ENCODE results near the gene TSTD1.
"Not testable (repeated sequence)": the region's sequence is repeated elsewhere in the genome, so short reads cannot be mapped to it uniquely, and the experiment has no call there.

Gene TSTD1

DNA sequence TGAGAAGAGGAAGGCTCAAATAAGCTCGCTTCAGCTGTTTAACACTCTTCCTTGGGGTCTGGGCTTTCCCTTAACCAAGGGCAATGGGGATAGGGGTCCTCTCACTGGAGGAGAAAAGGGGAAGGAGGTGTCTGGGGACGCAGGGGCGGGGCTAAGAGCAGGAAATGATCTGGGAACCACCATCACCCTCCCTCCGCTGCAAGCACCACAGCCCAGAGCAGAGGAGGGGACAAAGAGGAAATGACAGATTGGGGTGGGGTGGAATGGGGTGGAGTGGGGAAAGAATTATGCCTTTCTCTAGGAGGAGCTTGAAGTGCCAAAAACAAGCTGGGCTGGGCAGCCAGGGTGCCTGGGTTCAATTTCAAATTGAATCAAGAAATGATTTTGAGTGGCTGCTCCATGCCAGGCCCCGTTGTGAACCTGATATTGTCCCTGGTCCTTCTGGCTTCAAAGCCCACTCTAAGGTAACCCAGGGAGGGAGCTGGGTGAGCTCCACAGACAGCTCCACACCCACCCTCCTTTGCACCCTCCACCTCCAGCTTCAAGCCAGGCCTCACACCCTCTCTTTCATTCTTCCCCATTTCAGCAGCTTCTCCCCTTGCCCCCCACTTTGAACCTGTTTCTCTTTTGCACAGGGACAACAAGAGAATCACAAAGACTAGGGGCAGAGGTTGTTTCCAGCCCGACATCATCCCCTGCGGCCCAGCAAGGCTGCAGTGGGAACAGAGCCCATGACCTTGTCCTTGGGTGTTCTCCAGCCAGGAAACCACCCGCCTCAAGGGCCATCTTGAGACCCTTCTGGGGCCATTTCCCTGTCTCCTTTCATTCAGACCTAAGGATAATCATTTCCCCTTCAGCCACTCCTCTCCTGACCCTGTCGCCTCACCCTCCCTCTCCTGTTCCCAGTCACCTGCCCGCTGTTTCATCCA lies 29.8 kb upstream of the TSTD1 start:
- peak; percentile 85 for DNase-seq (ENCODE audit: low spot score)

- peak; percentile 48 for DNase-seq (ENCODE audit: low spot score)
These were observed 27.9 kb upstream of the TSTD1 start for GRCh38 chr1:161066694-161067093.

DNA sequence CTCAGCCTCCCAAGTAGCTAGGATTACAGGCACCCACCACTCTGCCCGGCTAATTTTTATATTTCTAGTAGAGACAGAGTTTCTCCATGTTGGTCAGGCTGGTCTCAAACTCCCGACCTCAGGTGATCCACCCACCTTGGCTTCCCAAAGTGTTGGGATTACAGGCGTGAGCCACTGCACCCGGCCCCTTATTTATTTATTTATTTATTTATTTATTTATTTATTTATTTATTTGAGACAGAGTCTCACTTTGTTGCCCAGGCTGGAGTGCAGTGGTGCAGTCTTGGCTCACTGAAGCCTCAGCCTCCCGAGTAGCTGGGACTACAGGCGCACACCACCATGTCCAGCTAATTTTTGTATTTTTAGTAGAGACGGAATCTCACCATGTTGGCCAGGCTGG lies 26.9 kb upstream of the TSTD1 start:
- DNase-seq (ENCODE audit: low spot score): not testable (repeated sequence)

GRCh38 chr1:161063936-161064335 lies 25.2 kb upstream of the TSTD1 start:
- peak; percentile 30 for DNase-seq (ENCODE audit: low spot score)

- DNase-seq (ENCODE audit: low spot score): no peak
These were observed 22.7 kb upstream of the TSTD1 start for GRCh38 chr1:161061419-161061818.

DNA sequence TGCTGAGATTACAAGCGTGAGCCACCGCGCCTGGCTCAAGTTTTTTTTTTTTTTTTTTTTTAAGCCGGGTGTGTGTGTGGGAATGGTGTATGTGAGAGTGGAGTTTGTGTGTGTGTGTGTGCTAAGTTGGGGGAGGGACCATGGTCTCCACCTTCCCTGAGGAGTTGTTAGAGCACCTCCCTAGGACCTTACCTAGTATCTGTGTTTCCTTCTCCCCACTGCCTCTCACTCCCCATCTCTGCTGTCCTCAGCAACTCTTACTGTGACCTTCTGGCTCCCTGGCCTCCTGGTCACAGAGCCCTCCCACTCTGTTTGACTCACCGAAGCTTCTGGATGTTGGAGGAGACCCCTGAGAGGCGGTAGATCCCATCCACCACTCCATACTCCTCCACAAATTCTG lies 20.5 kb upstream of the TSTD1 start:
- DNase-seq (ENCODE audit: low spot score): no peak

DNA sequence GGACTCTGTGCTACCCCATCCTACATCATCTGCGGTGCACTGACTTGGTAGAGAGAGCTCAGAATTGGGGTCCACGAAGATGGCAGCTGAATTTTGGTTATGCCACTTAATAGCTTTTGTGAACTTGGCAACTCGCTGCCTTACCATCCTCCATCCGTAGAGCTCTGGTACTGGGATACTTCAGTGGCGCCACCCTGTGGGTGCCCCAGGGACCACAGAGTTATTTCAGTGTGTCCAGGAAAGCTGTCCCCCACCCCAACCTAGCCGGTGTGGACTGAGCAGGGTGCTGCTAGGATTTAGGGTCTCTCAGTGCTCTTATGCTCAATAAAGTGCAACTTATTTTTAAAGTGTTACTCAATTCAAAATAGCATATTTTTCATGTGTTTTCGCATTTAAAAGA lies 16.0 kb upstream of the TSTD1 start:
- no peak for DNase-seq (ENCODE audit: low spot score)

DNA sequence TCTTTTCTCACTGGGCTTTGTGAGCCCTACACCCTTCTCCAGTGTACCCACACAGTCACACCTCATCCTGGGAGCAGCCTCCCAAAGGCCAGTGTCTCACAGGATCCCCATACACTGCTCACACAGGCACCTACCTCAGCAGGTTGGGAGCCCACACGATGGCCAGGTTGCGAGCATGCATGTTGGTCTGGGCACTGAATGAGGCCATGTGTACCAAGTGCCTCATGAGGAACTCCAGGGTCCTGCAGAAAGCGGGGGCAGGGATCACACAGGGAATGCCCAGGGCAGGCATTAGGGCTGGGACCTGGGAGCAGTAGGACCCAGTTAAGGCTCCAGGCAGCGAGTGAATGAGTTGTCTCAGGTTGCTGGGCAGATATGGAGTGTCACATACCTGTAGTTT lies 15.5 kb upstream of the TSTD1 start:
- DNase-seq (ENCODE audit: low spot score): no peak

- no peak for DNase-seq (ENCODE audit: low spot score)
These were observed 14.1 kb upstream of the TSTD1 start for GRCh38 chr1:161052899-161053298.

DNA sequence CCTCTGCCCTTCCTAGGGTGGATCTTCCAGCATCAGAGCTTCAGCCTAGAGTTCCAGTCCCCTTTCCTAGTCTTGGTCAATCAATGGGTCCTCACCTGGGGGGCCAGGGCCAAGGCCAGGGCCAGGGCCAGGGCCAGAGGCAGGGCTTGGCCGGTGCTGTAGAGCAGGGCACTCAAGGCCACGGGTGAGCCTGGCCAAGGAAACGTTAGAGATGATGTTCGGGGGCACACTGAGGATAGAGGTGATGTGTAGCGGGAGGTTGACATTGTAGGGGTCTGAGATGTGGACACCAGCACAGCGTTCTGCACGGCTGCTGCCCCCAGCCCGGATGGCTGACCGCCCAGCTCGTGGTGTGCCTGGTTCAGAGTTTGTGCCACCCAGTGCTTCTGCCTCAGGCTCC lies 12.5 kb upstream of the TSTD1 start:
- no peak for DNase-seq (ENCODE audit: low spot score)

DNA sequence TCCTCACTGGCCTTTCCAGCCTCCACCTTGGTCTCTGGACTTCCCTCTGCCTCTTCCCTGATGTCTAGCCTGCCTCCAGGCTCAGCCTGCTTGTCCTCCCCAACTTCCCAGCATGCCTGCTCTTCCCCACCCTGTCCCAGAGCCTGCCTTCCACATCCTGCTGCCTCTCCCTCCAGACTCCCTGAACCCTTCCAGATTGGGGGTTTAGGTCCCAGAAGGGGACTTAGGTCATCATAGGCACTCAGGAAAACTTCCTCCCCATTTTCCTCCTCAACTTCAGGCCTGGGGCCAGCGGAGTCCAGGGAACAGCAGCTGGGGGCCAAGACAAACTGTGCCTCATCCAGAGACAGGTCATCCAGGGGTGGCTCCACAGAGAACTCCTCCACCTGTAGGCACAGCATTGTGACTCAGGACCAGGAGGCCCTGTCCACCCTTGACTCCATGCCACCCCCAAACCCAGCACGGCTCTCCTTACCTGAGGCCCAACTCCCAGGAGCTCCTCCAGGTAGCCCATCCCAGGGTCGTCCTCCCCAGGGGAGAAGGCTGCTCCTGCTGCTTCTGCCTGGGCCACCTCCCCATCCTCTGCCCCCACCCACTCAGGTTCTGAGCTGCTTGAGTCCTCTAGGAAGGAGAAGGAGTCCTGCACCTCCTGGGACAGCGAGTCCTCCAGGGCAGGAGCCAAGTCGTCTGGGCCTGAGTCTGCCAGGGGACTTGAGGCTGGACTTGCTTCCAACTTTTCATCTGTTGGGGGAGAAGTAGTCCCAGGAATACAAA lies 10.4 kb upstream of the TSTD1 start:
- DNase-seq (ENCODE audit: low spot score): no peak

DNA sequence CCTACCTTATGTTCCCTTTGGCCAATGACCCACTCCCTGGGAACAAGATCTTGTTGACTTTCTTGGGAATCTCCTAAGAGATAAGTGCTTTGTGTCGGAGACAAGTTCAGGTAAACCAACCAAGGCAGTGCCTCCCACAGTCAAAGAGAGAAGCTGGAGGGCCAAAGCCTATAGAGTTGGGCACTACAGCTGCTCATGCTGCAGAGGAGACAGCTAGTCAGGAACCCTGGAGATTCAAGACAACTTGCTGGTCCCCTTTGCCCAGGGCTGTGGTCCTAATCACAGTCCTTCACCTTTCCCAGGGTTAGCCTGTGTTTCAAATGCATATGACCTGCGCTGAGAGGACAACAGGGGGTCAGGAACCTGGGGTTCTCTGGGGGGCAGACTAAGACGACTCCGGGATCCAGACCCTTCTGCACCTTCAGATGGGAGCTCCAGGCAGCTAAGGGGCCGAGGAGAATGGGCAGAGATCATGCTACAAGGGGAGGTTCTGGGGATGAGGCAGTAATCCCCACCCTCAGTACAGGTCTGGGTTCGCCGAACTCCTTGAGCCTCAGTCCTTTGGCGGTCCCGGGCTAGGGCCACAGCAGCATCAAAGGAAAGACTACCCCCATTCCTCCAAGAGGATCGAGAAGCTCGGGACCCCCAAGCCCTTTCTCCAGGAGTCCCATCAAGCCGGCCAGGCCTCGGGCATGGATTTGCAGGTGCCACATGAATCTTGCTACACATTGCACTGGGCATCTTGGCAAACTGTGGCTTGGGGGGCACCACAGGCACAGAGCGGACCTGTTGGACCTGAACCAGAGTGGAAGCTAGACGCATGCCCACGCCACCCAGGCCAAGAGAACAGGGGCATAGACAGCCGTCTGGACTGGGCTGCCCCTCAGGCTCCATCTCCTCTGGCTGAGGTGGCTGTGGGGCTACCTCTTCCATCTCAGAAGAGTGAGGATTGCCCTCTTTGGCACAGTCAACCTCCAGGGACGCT lies 9.0 kb upstream of the TSTD1 start:
- DNase-seq (ENCODE audit: low spot score): no peak

DNA sequence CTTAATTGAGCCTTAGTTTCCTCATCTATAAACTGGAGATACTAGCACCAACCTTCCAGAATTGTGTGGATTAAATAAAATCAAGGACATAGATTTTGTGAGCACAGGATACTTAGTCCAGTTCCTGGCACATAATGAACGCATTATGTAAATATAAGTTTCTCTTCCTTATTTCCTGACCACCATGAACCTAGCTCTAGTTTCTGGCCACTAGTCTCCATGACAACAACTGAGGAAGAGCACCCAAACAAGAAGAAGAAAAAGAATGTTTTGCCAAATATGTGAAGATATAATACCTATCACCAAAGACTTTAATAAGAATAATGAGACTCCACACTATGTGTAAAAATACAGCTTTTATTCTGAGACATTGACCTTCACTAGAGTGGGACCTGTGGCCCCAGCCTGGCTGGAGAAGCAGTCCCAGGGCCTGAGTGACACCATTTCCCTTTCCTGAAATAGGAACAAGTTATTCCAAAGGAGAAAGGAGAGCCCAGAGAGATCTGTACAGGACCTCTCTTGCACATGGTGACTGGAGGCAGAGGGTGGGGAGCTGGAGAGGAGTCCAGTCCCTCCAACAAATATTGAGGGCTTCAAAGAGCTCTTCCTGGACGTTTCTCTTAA lies 8.0 kb upstream of the TSTD1 start:
- no peak for DNase-seq (ENCODE audit: low spot score)

DNA sequence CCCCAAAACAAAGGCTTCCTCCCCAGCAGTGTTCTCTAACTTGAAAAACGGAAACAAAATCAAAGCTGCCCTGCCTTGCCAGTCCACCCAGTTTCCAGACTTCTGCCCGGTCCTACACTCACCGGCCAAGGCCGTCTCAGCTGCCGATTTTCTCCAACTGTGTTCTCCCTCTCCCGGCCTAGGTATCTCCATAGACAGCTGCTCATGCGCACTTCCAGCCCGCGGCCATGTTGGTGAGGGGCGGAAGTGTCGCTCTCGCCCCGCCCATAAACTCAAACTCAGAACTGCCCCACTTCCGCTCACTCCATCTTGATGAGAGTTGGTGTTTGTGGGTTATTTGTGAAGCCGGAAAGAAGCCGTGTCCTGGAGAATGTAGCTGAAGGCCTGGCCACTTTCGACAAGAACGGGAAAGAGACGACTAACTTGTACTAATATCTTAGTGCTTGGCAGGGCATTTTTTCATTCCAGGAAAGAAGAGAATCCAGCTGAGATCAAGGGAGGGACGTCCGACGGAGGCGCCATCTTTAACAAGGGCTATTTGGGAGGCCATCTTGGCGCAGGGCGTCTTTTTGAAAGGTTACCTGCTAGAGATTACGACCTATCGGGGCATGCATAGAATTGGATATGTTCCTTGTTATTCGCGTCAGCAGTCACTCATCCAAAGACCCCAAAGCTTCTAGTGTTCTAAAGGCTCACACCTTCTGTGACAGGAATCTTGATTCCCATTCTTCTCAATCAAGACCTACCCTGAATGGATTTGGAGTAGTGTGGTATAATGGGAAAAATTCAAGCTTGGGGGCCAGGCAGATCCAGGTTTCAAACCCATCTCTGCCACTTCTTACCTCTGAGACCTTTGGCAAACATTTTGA lies 7.2 kb upstream of the TSTD1 start, which contains the start of gene USF1:
Gene USF1, minus strand, starts transcription at position 242 of the 869 bp plus-strand sequence. CDS start 2,702 bp downstream, outside the sequence.
- DNase-seq (ENCODE audit: low spot score): peak; percentile 95

DNA sequence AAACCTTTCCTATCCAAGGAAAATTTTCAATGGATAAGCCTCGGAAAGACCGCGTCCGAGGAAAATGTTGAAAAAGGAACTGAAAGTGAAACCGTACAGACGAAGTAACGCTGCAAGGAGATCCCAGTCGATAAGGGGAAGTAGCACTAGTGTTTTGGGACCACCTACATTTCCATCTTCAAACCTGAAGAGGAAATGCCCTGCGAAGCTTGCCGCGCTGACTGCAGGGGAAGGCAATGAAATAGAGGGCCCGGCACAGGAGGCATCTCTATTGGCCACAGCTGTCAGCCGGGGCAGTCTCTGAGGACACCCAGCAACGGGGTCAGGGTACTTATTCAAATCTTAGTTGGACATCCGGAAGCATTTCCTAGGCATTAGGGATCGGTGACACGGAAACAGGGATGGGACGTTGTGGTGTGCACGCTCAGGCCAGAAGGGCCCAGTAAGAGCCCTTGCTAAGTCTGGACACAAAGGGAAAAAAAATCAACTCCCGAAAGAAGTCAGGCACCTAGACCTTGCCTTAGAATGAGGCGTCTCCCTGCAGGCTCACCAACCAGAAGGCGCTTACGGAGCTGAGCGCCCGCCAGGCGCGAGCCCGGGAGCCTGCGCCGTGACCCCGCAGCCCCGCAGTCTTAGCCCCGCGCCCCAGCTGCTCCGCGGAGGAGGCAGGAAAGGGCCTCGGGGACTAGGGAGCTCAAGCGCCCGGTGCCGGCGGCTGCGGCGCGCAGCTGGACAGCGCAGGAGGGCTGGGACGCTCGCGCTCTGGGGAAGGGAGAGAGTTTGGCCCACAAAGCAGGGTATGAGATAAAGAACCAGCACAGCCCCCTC lies 6.4 kb upstream of the TSTD1 start:
- DNase-seq (ENCODE audit: low spot score): peak; percentile 72

DNA sequence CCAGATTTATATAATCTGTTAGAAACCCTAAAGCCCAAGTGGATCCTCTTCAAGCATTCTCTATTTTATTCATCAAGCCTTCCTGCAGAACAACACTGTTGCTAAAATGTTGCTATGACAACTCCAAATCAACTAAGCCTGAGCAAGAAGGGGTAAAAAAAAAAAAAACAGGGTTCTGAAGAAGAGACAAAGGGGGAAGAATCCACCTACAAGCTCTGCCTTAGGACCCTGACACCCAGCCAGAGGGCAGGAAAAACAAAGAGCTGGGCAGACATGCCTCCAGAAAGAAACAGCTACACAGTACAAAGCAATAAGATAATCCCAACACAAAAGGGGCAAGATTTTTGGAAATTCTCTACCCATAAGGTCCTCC lies 5.8 kb upstream of the TSTD1 start:
- DNase-seq (ENCODE audit: low spot score): peak; percentile 68

- DNase-seq (ENCODE audit: low spot score): no peak
These were observed 782 bp upstream of the TSTD1 start for GRCh38 chr1:161039546-161039945.

DNA sequence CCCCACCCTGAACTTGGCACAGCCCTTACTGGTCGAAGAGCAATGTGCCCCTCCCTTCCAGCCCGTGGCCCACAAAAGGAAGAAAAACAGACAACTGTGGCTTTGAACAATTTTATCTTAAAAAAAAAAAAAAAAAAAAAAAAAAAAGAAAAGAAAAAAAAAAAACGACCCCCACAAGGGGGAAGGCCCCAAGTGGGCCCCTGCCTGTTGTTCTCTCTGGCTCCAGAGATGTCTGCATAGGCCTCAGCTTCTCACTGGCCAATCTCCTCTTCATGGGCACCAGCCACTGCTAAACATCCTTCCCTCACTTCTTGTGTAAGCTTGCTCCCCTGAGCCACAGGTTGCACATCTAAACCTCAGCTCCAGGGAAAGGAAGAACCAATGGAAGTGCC lies 386 bp upstream of the TSTD1 start:
- DNase-seq (ENCODE audit: low spot score): no peak

DNA sequence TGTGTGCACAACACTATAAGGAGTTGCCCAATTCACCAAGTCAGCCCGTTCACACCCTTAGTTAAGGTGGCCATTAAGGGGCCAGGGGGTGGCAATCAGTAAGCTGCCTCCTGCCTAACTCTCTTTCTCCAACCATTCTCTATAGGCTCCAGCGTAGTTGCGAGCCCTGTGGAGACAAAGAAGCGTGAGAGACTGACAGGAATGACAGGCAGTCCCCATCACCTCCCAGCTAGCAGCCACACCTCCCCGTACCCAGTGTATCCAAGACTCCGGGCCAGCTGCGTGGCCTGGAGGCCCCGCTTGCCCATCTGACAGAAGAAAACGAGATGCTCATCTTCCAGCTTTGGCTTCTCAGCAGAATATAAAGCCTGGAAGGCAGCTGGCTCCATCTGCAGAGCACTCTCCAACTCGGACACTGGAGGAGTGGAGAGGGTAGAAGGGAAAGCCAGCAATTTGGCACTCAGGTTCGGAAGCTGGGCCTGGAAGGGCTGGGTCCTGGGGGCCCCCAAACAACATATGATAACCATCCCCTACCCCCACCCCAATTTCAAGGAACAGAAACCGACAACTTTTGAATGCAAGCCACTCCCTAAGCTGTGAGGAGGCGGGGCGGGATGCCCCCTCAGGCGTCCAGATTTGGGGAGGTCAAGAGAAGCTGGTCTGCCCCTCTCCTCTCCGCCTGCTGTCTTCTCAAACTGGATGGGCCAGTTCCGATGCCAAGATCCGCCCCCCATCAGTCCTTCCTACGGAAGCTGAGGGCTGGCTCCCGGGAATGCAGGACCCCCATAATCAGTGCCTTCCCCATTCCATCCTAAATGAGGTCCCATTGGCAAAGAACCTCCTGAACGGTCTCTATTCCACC lies 872 bp downstream of the TSTD1 start:
- no peak for DNase-seq (ENCODE audit: low spot score)
